ENCODE measurements around the gene BCLAF1.

BCLAF1 gene

DNA sequence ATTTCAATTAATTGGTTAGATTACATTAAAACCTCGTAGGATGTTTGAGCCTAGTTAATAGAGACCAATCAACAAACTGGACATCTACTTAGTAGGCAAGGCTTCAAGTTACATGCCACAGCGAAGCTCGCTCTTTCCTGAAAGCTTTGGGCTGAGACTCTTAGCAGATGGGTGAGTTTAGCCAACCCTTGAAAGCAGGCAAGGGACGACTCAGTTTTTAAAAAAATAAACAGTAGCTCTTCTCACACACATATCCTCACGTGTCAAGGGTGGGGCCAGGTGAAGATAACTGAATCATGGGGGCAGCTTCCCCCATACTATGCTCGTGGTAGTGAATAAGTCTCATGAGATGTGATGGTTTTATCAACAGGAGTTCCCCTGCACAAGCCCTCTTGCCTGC, 40.3 kb downstream of the BCLAF1 start:
- Histone ChIP-seq H3K36me3 (ENCODE audit: control insufficient read depth in 2 of 2, insufficient read depth in 2 of 2, low read length in 2 of 2) (no peaks in the 10 kb centered on the region), H3K9ac (ENCODE audit: low read length in 2 of 2) (no peak overlapping the region), H3K4me3 (ENCODE audit: low read length in 2 of 2) (peak overlapping the region; percentile 82 to 89), H3K4me1 (ENCODE audit: control insufficient read depth, insufficient read depth, low read length) (peaks cover 12% of the 10 kb centered on the region), H3K27ac (ENCODE audit: low read length) (no peak overlapping the region), H3K9me3 (ENCODE audit: control insufficient read depth in 2 of 2, low read length in 2 of 2) (no peaks in the 10 kb centered on the region), H3K27me3 (ENCODE audit: control insufficient read depth in 1 of 2, insufficient read depth in 2 of 2, low read length in 2 of 2) (no peaks in the 10 kb centered on the region)

DNA sequence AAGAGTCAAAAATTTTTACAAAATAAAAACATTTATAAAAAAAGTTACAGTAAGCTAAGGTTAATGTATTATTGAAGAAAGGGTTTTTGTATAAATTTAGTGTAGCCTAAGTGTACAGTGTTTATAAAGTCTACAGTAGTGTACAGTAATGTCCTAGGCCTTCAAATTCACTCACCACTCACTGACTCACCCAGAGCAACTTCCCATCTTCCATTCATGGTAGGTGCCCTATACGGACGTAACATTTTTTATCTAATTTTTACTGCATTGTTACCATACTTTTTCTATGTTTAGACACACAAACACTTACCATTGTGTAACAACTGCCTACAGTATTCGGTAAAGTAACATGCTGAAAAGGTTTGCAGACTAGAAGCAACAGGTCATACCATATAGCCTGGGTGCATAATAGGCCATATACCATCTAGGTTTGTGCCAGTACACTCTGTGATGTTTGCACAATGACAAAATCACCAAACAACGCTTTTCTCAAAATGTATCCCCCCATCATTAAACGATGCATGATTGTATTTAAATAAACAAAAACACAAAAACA, 45.5 kb downstream of the BCLAF1 start:
- Histone ChIP-seq H3K4me3 (ENCODE audit: low read length in 2 of 2) (no peak overlapping the region), H3K27ac (ENCODE audit: low read length) (no peak overlapping the region)

DNA sequence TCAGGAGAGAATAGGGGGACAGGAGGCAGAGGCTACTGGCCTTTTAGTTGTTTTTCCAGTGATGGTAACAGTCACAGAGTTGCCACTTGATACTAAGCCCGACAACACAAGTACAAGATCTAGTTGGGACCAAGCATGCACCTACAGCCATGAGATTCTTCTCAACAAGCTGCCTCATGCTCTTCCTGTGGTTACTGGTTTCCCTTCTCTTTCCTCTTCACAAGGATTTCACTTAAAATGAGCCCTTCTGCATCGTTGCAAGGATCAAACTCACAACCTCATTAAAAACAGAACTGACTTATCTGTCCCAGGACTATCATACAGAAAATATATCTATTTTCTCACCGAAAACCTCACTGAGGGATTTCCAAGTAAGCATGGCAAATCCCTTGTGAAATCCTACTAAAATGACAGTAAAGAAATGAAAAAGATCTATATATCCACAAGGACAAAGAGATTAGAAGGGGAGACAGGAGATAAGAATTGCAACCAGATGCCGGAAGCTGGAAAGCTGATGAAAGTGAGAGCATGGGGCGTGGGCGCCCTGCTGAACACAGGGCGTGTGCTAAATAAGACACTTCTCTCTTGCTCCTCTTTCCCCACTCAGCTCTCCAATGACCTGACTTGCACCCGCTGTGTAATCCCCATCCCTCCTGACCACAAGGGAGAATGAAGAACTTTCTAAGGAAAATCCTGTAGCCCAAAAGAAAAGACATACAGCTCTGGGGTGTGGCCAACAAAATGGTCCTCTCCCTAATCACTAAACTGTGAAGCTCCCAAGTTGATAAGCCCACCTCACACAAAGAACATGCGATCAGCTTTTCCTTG, 53.0 kb downstream of the BCLAF1 start:
- Histone ChIP-seq H3K36me3 (ENCODE audit: control insufficient read depth in 2 of 2, insufficient read depth in 2 of 2, low read length in 2 of 2) (no peaks in the 10 kb centered on the region), H3K9me3 (ENCODE audit: control insufficient read depth in 2 of 2, low read length in 2 of 2) (no peaks in the 10 kb centered on the region), H3K27me3 (ENCODE audit: control insufficient read depth in 1 of 2, insufficient read depth in 2 of 2, low read length in 2 of 2) (no peaks in the 10 kb centered on the region), H3K27ac (ENCODE audit: low read length) (no peak overlapping the region), H3K4me1 (ENCODE audit: control insufficient read depth, insufficient read depth, low read length) (no peaks in the 10 kb centered on the region), H3K4me3 (ENCODE audit: low read length in 2 of 2) (no peak overlapping the region), H3K9ac (ENCODE audit: low read length in 2 of 2) (no peak overlapping the region)

More for the DNA sequence above, 45.5 kb downstream of the BCLAF1 start:
- H3K4me1 ChIP-seq (ENCODE audit: control insufficient read depth, insufficient read depth, low read length), result no peaks in the 10 kb centered on the region
- H3K27me3 ChIP-seq (ENCODE audit: control insufficient read depth in 1 of 2, insufficient read depth in 2 of 2, low read length in 2 of 2), result no peaks in the 10 kb centered on the region
- no peaks in the 10 kb centered on the region for H3K36me3 ChIP-seq (ENCODE audit: control insufficient read depth in 2 of 2, insufficient read depth in 2 of 2, low read length in 2 of 2)
- no peaks in the 10 kb centered on the region for H3K9me3 ChIP-seq (ENCODE audit: control insufficient read depth in 2 of 2, low read length in 2 of 2)
- H3K9ac ChIP-seq (ENCODE audit: low read length in 2 of 2), result no peak overlapping the region

DNA sequence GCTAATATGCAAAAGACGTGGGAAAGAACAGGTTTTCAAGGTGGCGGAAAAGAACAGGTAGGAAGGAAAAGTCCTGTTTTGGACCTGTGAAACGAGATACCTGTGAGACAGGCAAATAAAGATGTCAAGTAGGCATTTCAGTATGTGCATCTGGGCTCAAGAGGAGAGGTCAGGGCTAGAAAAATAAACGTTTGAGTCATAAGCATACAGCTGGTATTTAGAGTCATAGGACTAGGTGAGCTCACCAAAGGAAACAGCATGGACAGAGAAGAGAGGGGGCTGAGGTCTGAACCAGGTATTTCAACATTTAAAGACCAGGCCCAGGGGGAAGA, 54.4 kb downstream of the BCLAF1 start:
- Histone ChIP-seq H3K4me1 (ENCODE audit: control insufficient read depth, insufficient read depth, low read length) (peaks cover 5% of the 10 kb centered on the region), H3K27me3 (ENCODE audit: control insufficient read depth in 1 of 2, insufficient read depth in 2 of 2, low read length in 2 of 2) (no peaks in the 10 kb centered on the region), H3K4me3 (ENCODE audit: low read length in 2 of 2) (no peak overlapping the region), H3K9me3 (ENCODE audit: control insufficient read depth in 2 of 2, low read length in 2 of 2) (no peaks in the 10 kb centered on the region), H3K36me3 (ENCODE audit: control insufficient read depth in 2 of 2, insufficient read depth in 2 of 2, low read length in 2 of 2) (no peaks in the 10 kb centered on the region), H3K9ac (ENCODE audit: low read length in 2 of 2) (no peak overlapping the region), H3K27ac (ENCODE audit: low read length) (no peak overlapping the region)

DNA sequence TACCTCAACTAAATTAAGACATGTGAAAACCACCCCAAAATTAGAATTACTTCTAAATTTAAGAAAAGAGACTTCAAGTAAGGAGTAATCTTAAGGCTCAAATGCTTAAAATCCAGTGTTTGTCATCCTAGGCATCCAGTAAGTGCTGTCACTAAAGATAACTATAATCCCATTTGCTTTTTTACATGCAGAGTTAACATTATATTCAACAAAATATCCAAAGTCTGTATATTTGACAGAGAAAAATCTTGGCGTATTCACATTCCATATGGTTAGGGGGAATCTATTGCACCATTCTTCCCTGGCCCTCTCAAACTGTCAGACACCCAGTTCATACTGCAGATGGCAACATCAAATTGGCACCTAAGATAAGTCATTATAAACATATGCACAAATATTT, 56.9 kb downstream of the BCLAF1 start:
- Histone ChIP-seq H3K4me3 (ENCODE audit: low read length in 2 of 2) (no peak overlapping the region), H3K9ac (ENCODE audit: low read length in 2 of 2) (no peak overlapping the region), H3K9me3 (ENCODE audit: control insufficient read depth in 2 of 2, low read length in 2 of 2) (no peaks in the 10 kb centered on the region), H3K4me1 (ENCODE audit: control insufficient read depth, insufficient read depth, low read length) (peaks cover 8% of the 10 kb centered on the region), H3K27ac (ENCODE audit: low read length) (no peak overlapping the region), H3K36me3 (ENCODE audit: control insufficient read depth in 2 of 2, insufficient read depth in 2 of 2, low read length in 2 of 2) (no peaks in the 10 kb centered on the region), H3K27me3 (ENCODE audit: control insufficient read depth in 1 of 2, insufficient read depth in 2 of 2, low read length in 2 of 2) (no peaks in the 10 kb centered on the region)

DNA sequence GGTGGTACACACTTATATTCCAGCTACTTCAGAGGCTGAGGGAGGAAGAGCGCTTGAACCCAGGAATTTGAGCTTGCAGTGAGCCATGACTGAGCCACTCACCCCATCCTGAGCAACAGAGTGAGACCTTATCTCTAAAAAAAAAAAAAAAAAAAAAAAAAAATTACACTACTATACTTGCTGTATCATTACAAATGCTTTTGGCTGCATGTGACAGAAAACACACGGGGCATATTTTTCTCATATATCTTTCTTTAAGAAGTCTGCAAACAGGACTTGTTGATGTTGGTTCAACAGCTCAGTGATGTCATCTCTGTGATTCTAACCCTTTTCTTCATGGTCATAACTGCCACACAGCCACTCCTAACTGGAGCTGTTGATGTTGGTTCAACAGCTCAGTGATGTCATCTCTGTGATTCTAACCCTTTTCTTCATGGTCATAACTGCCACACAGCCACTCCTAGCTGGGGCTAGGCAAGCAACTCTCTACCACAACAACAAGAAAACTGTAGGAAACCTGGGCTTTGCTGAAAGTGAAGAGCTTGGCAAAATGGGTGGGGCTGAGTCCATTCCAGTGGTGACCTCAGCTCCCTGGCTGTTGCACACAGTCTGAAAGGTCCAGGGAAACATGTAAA, 59.3 kb downstream of the BCLAF1 start:
- Histone ChIP-seq H3K4me1 (ENCODE audit: control insufficient read depth, insufficient read depth, low read length) (peaks cover 18% of the 10 kb centered on the region), H3K36me3 (ENCODE audit: control insufficient read depth in 2 of 2, insufficient read depth in 2 of 2, low read length in 2 of 2) (no peaks in the 10 kb centered on the region), H3K27me3 (ENCODE audit: control insufficient read depth in 1 of 2, insufficient read depth in 2 of 2, low read length in 2 of 2) (no peaks in the 10 kb centered on the region), H3K9ac (ENCODE audit: low read length in 2 of 2) (no peak overlapping the region), H3K27ac (ENCODE audit: low read length) (no peak overlapping the region), H3K4me3 (ENCODE audit: low read length in 2 of 2) (no peak overlapping the region), H3K9me3 (ENCODE audit: control insufficient read depth in 2 of 2, low read length in 2 of 2) (no peaks in the 10 kb centered on the region)

DNA sequence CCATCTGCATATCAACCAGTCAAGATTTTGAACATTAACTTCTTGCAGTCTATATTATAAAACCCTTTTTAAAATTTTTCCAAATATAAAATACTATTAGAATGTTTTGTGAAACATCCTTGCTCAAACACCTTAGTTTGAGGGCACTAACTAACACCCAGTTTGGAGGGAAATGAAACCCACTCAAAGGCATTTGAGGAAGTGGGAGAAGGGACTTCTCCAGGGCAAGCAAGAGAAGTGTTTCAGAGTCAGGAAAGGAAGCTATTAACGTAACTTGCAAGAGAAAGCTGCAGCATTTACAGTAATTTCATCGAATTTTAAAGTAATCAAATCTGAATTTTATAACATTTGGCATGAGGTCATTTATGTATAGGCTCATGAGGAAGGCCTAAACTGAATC, 60.8 kb downstream of the BCLAF1 start:
- H3K4me1 ChIP-seq (ENCODE audit: control insufficient read depth, insufficient read depth, low read length), result peaks cover 18% of the 10 kb centered on the region
- no peak overlapping the region for H3K27ac ChIP-seq (ENCODE audit: low read length)
- no peaks in the 10 kb centered on the region for H3K9me3 ChIP-seq (ENCODE audit: control insufficient read depth in 2 of 2, low read length in 2 of 2)
- H3K9ac ChIP-seq (ENCODE audit: low read length in 2 of 2), result no peak overlapping the region
- H3K36me3 ChIP-seq (ENCODE audit: control insufficient read depth in 2 of 2, insufficient read depth in 2 of 2, low read length in 2 of 2), result no peaks in the 10 kb centered on the region
- no peaks in the 10 kb centered on the region for H3K27me3 ChIP-seq (ENCODE audit: control insufficient read depth in 1 of 2, insufficient read depth in 2 of 2, low read length in 2 of 2)
- H3K4me3 ChIP-seq (ENCODE audit: low read length in 2 of 2), result no peak overlapping the region

DNA sequence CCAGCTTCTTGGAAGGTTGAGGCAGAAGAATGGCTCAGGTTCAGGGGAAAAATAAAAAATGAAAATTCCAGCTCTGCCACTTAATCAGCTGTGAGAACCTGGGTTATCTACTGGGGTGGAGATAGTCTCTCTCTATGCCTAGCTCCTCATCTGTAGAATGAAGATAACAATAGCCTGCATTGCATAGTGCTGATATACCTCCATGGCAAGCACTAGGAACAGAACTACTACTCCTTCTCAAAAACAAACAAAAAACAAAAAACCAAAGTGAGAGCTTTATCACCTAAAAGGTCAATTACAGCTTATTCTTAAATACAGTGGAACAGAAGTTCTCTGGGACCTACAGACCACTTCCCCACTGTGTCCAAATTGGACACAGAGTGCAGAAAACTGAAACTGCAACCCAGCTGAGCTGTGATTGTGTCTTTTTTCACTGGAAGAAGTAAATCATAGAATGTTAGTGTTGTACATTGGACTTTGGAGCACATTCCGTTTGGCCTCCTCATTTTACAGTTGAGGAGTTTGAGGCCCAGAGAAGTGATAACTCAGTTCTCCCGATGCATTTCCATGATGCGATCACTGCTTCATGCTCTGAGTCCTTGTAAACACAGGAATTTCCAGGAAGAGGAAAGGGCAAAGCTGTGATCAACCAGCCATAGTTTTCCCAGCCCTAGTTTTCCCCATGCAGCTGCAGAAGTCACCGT, 62.8 kb downstream of the BCLAF1 start:
- Histone ChIP-seq H3K9ac (ENCODE audit: low read length in 2 of 2) (peak overlapping the region; percentile 37 to 43), H3K9me3 (ENCODE audit: control insufficient read depth in 2 of 2, low read length in 2 of 2) (no peaks in the 10 kb centered on the region), H3K27ac (ENCODE audit: low read length) (no peak overlapping the region), H3K4me3 (ENCODE audit: low read length in 2 of 2) (peak overlapping the region in 1 of 2 donors; percentile 47), H3K27me3 (ENCODE audit: control insufficient read depth in 1 of 2, insufficient read depth in 2 of 2, low read length in 2 of 2) (no peaks in the 10 kb centered on the region), H3K36me3 (ENCODE audit: control insufficient read depth in 2 of 2, insufficient read depth in 2 of 2, low read length in 2 of 2) (no peaks in the 10 kb centered on the region), H3K4me1 (ENCODE audit: control insufficient read depth, insufficient read depth, low read length) (peaks cover 18% of the 10 kb centered on the region)

DNA sequence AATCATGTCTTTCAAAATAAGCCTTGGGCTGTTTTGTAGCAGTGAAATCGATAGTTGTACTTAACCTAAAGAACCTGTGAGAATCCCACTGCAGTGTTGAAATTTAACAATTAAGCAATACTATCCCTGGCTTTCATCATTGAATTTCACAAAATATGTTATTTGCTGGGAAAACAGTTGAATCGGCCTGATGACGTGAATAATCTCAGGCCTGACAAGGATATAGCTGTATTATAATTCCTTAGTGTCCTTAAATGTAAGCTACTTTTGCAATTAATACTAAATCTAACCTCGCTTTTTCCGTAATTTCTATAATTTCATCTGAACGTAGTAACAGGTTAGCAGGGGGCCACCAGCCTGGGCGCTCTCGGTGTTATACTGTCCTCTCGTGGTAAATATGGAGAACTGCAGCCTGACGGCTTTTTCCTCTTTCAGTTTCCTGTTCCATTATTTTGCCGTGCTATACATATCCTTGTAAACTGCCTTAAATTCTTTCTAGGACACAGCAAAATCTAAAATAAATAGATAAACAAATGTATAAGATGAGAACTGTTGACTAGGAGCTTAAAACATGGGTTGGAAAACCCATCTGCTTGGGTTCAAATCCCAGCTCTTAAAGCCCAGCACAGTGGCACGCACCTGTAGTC, 63.5 kb downstream of the BCLAF1 start:
- Histone ChIP-seq H3K9ac (ENCODE audit: low read length in 2 of 2) (peak overlapping the region; percentile 37 to 43), H3K27ac (ENCODE audit: low read length) (no peak overlapping the region), H3K27me3 (ENCODE audit: control insufficient read depth in 1 of 2, insufficient read depth in 2 of 2, low read length in 2 of 2) (no peaks in the 10 kb centered on the region)

DNA sequence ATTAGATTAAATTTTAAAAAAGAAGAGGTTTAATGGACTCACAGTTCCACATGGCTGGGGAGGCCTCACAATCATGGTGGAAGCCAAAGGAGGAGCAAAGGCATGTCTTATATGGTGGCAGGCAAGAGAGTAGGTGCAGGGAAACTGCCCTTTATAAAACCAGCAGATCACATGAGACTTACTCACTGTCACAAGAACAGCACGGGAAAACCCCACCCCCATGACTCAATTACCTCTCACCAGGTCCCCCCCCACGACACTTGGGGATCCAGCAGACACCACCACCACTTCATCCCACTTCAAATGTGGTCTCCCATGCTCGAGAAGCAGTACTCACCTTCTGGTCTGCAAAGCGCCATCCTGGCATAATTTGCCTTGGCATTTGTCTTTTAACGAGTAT, 64.2 kb downstream of the BCLAF1 start:
- no peaks in the 10 kb centered on the region for H3K9me3 ChIP-seq (ENCODE audit: control insufficient read depth in 2 of 2, low read length in 2 of 2)
- H3K4me3 ChIP-seq (ENCODE audit: low read length in 2 of 2), result no peak overlapping the region
- H3K9ac ChIP-seq (ENCODE audit: low read length in 2 of 2), result no peak overlapping the region
- H3K36me3 ChIP-seq (ENCODE audit: control insufficient read depth in 2 of 2, insufficient read depth in 2 of 2, low read length in 2 of 2), result no peaks in the 10 kb centered on the region
- H3K4me1 ChIP-seq (ENCODE audit: control insufficient read depth, insufficient read depth, low read length), result peaks cover 15% of the 10 kb centered on the region
- no peaks in the 10 kb centered on the region for H3K27me3 ChIP-seq (ENCODE audit: control insufficient read depth in 1 of 2, insufficient read depth in 2 of 2, low read length in 2 of 2)
- H3K27ac ChIP-seq (ENCODE audit: low read length), result no peak overlapping the region

More for the DNA sequence above, 63.5 kb downstream of the BCLAF1 start:
- H3K9me3 ChIP-seq (ENCODE audit: control insufficient read depth in 2 of 2, low read length in 2 of 2), result no peaks in the 10 kb centered on the region
- peaks cover 18% of the 10 kb centered on the region for H3K4me1 ChIP-seq (ENCODE audit: control insufficient read depth, insufficient read depth, low read length)
- H3K4me3 ChIP-seq (ENCODE audit: low read length in 2 of 2), result peak overlapping the region in 1 of 2 donors; percentile 47
- no peaks in the 10 kb centered on the region for H3K36me3 ChIP-seq (ENCODE audit: control insufficient read depth in 2 of 2, insufficient read depth in 2 of 2, low read length in 2 of 2)
